ENCODE data around the gene DYNC2I2. TPM values are rescaled to one million over a fixed set of nuclear protein-coding genes. Genes with fewer than 3 reads are reported as not detected.
"Not testable (repeated sequence)": the region's sequence is repeated elsewhere in the genome, so short reads cannot be mapped to it uniquely, and the experiment has no call there.

Gene DYNC2I2
- total RNA-seq (2014; rRNA removed; shearing (Covaris generic)) = 134 and 149 TPM in 2 replicates
- 73.3 and 86.6 TPM in 2 replicates for polyA plus RNA-seq (2015; cell fraction: cytosol; rRNA removed)
- polyA plus RNA-seq (2015; cell fraction: nucleus; rRNA removed) = 90.4 and 93.9 TPM in 2 replicates

GRCh38 chr9:128656416-128657343 is at the start of gene DYNC2I2:
TSS of gene DYNC2I2 (minus strand) at chr9:128656847. CDS start at chr9:128656726, 121 bp downstream.
- DNase-seq (ENCODE audit: low read depth) = peak; percentile 90

GRCh38 chr9:128706045-128706444 is 49.4 kb upstream of the DYNC2I2 start:
- no peak for DNase-seq (ENCODE audit: low read depth)

- no peak for DNase-seq (ENCODE audit: low read depth)
These were observed 48.7 kb upstream of the DYNC2I2 start for GRCh38 chr9:128705051-128705965.

GRCh38 chr9:128704356-128704670 is 47.7 kb upstream of the DYNC2I2 start:
- no peak for DNase-seq (ENCODE audit: low read depth)

GRCh38 chr9:128703616-128704355 is 47.1 kb upstream of the DYNC2I2 start:
- no peak for DNase-seq (ENCODE audit: low read depth)

GRCh38 chr9:128702949-128703615 is 46.4 kb upstream of the DYNC2I2 start:
- no peak for DNase-seq (ENCODE audit: low read depth)

- DNase-seq (ENCODE audit: low read depth) = peak; percentile 79
These were observed 45.9 kb upstream of the DYNC2I2 start, which contains the start of gene PKN3 for GRCh38 chr9:128702445-128702948. TSS of gene PKN3 (plus strand) at chr9:128702503. CDS start at chr9:128702916, 413 bp downstream.

GRCh38 chr9:128701227-128701854 is 44.7 kb upstream of the DYNC2I2 start:
- DNase-seq (ENCODE audit: low read depth) = no peak

- DNase-seq (ENCODE audit: low read depth) = not testable (repeated sequence)
These were observed 42.6 kb upstream of the DYNC2I2 start for GRCh38 chr9:128699096-128699795.

GRCh38 chr9:128696923-128697707 is 40.5 kb upstream of the DYNC2I2 start:
- DNase-seq (ENCODE audit: low read depth) = no peak

- no peak for DNase-seq (ENCODE audit: low read depth)
These were observed 37.7 kb upstream of the DYNC2I2 start for GRCh38 chr9:128694344-128694743.

GRCh38 chr9:128693738-128694137 is 37.1 kb upstream of the DYNC2I2 start:
- DNase-seq (ENCODE audit: low read depth) = not testable (repeated sequence)

GRCh38 chr9:128690684-128691034 is 34.0 kb upstream of the DYNC2I2 start:
- DNase-seq (ENCODE audit: low read depth) = no peak

- peak; percentile 33 for DNase-seq (ENCODE audit: low read depth)
These were observed 33.4 kb upstream of the DYNC2I2 start for GRCh38 chr9:128689820-128690683.

GRCh38 chr9:128689293-128689774 is 32.7 kb upstream of the DYNC2I2 start:
- DNase-seq (ENCODE audit: low read depth) = no peak

- peak; percentile 84 for DNase-seq (ENCODE audit: low read depth)
These were observed 32.0 kb upstream of the DYNC2I2 start, which contains the start of gene SET for GRCh38 chr9:128688501-128689292. TSS of gene SET (plus strand) at chr9:128689222. CDS start at chr9:128689583, 361 bp downstream.
